GM18951 (cell line): ENCODE measurements around the gene ADPRH.

Source experiments
- POLR2A ChIP-seq: IDR thresholded peaks from 4 replicates; pipeline ENCODE4 v1.6.1; 2011; ENCODE audit warnings: mild to moderate bottlenecking; ENCODE audit not compliant: insufficient read length, insufficient read depth; ENCODE audit errors: extremely low read depth
- in situ Hi-C: fragments of 300-500 bp; cut with MboI; formaldehyde crosslinking; loops from one replicate; pipeline ENCODE4 v1.12.0; 2022; ENCODE audit warnings: low sequenced_read_pairs, mixed read lengths, inconsistent platforms; ENCODE audit not compliant: unreplicated experiment

The ADPRH gene

GRCh38 chr3:119595639-119596334 lies 16.5 kb downstream of the ADPRH start:
- in situ Hi-C loops: no loop called here
- TF ChIP-seq POLR2A: no peak

- no peak for TF ChIP-seq POLR2A
- in situ Hi-C loops: no loop called here
These were observed 17.1 kb downstream of the ADPRH start for GRCh38 chr3:119596398-119596797.

GRCh38 chr3:119597548-119598288 lies 18.4 kb downstream of the ADPRH start, which contains the start of gene PLA1A:
TSS of gene PLA1A (plus strand) at chr3:119597885. CDS start at chr3:119597914, 29 bp downstream.
- peak; percentile 45 for TF ChIP-seq POLR2A
- in situ Hi-C loops: no loop called here

- TF ChIP-seq POLR2A: peak; percentile 25
- in situ Hi-C loops: no loop called here
These were observed 19.3 kb downstream of the ADPRH start for GRCh38 chr3:119598410-119599098.

- in situ Hi-C loops: no loop called here
- TF ChIP-seq POLR2A: no peak
These were observed 20.4 kb downstream of the ADPRH start for GRCh38 chr3:119599558-119600174.

- in situ Hi-C loops: no loop called here
- peak; percentile 47 for TF ChIP-seq POLR2A
These were observed 21.4 kb downstream of the ADPRH start for GRCh38 chr3:119600732-119601131.

- no peak for TF ChIP-seq POLR2A
- in situ Hi-C loops: no loop called here
These were observed 21.9 kb downstream of the ADPRH start for GRCh38 chr3:119601154-119601553.

- in situ Hi-C loops: no loop called here
- no peak for TF ChIP-seq POLR2A
These were observed 23.4 kb downstream of the ADPRH start for GRCh38 chr3:119602676-119603075.

- TF ChIP-seq POLR2A: no peak
These were observed 25.6 kb downstream of the ADPRH start for GRCh38 chr3:119604878-119605277.

GRCh38 chr3:119608405-119609000 lies 29.2 kb downstream of the ADPRH start:
- no peak for TF ChIP-seq POLR2A
- in situ Hi-C loops: no loop called here

More at GRCh38 chr3:119604878-119605277, 25.6 kb downstream of the ADPRH start:
- in situ Hi-C loops: no loop called here

GRCh38 chr3:119609301-119609700 lies 30.0 kb downstream of the ADPRH start:
- no peak for TF ChIP-seq POLR2A
- in situ Hi-C loops: no loop called here

- in situ Hi-C loops: no loop called here
- no peak for TF ChIP-seq POLR2A
These were observed 32.4 kb downstream of the ADPRH start for GRCh38 chr3:119611664-119612063.

GRCh38 chr3:119613201-119613600 lies 33.9 kb downstream of the ADPRH start:
- TF ChIP-seq POLR2A: no peak
- in situ Hi-C loops: no loop called here
